Stimulated activated naive CD4-positive, alpha-beta T cell treated with Interleukin-2 at 50 U/mL for 16 hours (primary cell): Measurements from ENCODE around the gene ANO1.
A peak's percentile ranks its signal among the peaks of the same experiment; 100 is the strongest.
"Not testable (repeated sequence)": the region's sequence is repeated elsewhere in the genome, so short reads cannot be mapped to it uniquely, and the experiment has no call there.

Experiments used
- DNase-seq: peaks from one replicate; lab custom pipeline; 2025; lab: John Stamatoyannopoulos, UW

ANO1 gene

DNA sequence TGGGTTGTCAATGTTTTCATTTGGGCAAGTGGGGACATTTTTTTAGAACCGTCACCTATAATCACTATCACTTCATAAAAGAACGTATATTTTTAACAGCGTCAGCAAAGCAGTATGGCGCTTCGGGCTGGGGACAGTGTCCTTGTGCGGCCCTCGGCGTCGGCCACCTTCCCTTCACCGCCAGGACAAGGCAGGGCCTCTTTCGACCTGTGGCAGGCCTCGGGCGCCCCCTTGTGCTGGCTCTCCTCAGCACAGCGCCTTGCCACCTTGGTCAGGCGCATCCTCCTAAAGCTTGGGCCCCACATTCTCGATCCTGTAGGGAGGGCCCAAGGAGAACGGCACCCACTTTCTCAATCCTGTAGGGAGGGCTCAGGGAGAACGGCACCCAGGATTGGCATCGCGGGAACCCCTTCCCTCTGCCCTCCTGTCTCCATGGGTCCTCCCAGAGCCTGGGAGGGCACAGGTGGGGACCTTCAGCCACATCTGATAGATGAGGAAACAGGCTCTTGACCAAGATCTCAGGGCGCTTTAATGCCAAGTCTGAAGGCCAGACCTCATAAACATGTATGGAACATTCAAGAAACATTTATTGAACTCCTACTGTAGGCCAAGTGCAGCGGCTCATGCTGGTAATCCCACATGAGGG is 113.5 kb downstream of the ANO1 start:
- peak; percentile 33 for DNase-seq

DNA sequence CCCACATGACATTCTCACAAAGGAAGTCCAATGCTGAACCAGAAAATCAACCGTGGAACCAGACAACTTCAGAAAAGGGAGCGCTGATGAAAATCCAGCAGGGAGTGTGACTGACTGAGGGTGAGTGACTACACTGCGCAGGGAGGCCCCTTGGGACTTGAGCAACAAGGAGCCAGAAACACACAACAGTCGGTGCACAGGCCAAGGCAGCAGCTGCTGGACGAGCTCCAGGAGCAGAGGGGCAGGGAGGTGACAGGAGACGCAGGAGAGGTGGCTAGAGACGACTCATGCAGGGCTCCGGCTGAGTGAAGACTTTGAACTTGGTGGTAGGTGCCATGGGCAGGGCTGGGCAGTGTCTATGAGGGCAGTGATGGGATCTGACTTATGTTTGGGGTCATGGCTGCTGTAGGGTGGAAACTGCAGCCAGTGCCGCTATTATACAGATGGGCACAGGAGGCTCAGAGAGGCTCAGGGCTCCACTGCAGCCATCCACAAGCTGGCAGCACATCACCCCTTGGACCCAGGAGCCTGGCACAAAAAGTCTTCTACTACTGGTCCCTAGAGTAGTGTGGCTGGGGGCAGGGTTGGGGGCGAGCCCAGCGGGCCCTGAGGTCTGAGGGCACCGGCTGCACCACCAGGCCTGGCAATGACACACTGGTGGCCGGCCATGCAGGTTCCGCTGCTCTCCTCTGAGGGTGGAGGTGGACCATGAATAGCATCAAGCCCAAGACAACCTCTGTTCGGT is 114.7 kb downstream of the ANO1 start:
- DNase-seq, result no peak

GRCh38 chr11:70193411-70194292 is 115.5 kb downstream of the ANO1 start:
- DNase-seq, result no peak

GRCh38 chr11:70194792-70195791 is 117.0 kb downstream of the ANO1 start:
- no peak for DNase-seq

DNA sequence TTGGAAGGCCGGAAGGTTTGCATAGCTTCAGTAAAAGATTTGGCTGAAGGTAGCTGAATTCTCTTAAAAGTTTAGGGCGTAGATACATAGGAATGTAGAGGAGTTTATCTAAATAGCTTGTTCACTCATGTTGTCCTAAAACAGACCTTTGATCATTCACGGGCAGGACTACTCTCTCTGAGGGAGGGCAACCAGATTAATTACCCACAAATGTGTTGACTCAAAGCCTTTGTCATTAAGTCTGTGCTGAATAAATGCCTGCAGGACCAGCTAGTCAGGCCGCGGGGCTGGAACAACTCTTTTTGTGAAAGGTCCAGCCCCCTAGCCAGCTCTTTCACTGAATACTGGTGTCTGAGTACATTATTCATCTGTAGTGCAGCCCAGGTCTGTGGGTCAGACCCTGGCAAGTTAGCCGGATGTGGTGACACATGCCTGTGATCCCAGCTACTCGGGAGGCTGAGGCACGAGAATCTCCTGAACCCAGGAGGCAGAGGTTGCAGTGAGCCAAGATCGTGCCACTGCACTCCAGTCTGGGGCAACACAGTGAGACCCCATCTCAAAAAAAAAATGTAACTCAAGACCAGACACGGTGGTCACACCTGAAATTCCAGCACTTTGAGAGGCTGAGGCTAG is 122.2 kb downstream of the ANO1 start:
- no peak for DNase-seq

DNA sequence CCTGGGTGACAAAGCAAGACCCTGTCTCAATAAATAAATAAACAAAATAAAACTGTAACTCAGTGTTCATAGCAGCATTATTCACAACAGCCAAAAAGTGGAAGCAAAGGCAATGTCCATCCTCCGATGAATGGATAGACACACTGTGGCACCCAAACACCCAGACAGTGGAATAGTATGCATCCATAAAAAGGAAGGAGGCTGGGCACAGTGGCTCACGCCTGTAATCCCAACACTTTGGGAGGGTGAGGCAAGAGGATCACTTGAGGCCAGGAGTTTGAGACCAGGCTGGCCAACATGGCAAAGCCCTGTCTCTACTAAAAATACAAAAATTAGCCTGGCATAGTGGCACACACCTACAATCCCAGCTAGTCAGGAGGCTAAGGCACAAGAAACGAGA is 122.9 kb downstream of the ANO1 start:
- not testable (repeated sequence) for DNase-seq

- no peak for DNase-seq
Observed at GRCh38 chr11:70201882-70202861, 124.1 kb downstream of the ANO1 start.

- peak; percentile 89 for DNase-seq
Observed at GRCh38 chr11:70202920-70203750, 125.0 kb downstream of the ANO1 start, which contains the start of gene FADD. TSS of gene FADD (plus strand) at chr11:70203296. CDS start at chr11:70203460, 164 bp downstream.

- peak; percentile 90 for DNase-seq
Observed at GRCh38 chr11:70203751-70204465, 125.8 kb downstream of the ANO1 start.

DNA sequence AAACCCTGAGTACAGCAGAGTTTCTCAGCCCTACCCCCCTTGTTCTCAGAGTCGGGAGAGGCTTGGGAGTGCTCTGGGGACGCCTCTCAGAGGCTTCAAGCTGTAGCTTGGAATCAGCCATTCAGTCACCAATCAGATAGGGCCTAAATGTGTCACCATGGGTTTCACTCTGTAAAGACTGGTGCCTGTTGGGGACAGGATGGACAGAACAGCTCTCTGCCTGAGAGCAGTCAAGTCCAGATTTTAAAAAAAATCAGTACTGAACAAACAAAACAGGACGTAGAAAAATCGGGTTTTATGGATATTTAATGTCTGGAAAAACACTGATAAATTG is 126.3 kb downstream of the ANO1 start:
- no peak for DNase-seq

GRCh38 chr11:70205049-70205725 is 127.1 kb downstream of the ANO1 start:
- DNase-seq, result no peak

GRCh38 chr11:70205766-70206165 is 127.6 kb downstream of the ANO1 start:
- no peak for DNase-seq

DNA sequence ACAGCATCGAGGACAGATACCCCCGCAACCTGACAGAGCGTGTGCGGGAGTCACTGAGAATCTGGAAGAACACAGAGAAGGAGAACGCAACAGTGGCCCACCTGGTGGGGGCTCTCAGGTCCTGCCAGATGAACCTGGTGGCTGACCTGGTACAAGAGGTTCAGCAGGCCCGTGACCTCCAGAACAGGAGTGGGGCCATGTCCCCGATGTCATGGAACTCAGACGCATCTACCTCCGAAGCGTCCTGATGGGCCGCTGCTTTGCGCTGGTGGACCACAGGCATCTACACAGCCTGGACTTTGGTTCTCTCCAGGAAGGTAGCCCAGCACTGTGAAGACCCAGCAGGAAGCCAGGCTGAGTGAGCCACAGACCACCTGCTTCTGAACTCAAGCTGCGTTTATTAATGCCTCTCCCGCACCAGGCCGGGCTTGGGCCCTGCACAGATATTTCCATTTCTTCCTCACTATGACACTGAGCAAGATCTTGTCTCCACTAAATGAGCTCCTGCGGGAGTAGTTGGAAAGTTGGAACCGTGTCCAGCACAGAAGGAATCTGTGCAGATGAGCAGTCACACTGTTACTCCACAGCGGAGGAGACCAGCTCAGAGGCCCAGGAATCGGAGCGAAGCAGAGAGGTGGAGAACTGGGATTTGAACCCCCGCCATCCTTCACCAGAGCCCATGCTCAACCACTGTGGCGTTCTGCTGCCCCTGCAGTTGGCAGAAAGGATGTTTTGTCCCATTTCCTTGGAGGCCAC is 128.3 kb downstream of the ANO1 start:
- no peak for DNase-seq

GRCh38 chr11:70206982-70207376 is 128.9 kb downstream of the ANO1 start:
- DNase-seq, result no peak

- no peak for DNase-seq
Observed at GRCh38 chr11:70207531-70208131, 129.5 kb downstream of the ANO1 start.

DNA sequence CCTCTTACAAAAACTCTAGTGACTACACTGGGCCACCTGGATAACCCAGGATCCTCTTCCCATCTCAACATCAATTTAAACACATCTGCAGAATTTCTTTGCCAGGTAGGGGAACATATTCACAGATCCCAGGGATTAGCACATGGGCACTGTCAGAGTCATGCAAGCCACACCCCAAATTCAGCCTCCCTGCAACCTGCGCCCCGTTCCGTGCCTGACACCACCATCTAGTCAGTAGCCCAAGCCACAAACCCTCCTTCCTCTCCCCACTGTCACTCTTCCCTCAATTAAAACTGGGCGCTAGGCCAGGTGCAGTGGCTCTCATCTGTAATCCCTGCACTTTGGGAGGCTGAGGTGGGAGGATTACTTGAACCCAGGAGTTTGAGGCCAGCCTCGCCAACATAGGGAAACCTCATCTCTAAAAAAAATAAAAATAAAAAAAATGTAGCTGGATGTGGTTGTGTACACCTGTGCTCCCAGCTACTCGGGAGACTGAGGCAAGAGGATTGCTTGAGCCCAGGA is 131.3 kb downstream of the ANO1 start:
- no peak for DNase-seq
